GM19239 (cell line): ENCODE measurements around the gene AMZ1.
A peak's percentile ranks its signal among the peaks of the same experiment; 100 is the strongest.

Source experiments
- DNase-seq: peaks from one replicate; pipeline ENCODE4 v3.0.0; 2011; ENCODE audit warnings: low spot score; ENCODE audit not compliant: insufficient read length
- FAIRE-seq: peaks from 2 replicates; lab custom pipeline; 2011; peaks lifted over from hg19 to GRCh38; lab: Jason Lieb, UNC

Gene AMZ1

GRCh38 chr7:2708041-2708440 is 20.0 kb downstream of the AMZ1 start:
- FAIRE-seq: no peak
- no peak for DNase-seq

- no peak for FAIRE-seq
- no peak for DNase-seq
Observed at GRCh38 chr7:2708547-2709310, 20.7 kb downstream of the AMZ1 start.

- DNase-seq (peak; percentile 92), FAIRE-seq (peak; percentile 94)
Observed at GRCh38 chr7:2709553-2710285, 21.7 kb downstream of the AMZ1 start.

GRCh38 chr7:2710286-2710655 is 22.3 kb downstream of the AMZ1 start:
- DNase-seq: no peak
- FAIRE-seq: no peak

GRCh38 chr7:2710901-2711551 is 23.0 kb downstream of the AMZ1 start:
- no peak for DNase-seq
- peak; percentile 94 for FAIRE-seq

- FAIRE-seq (no peak), DNase-seq (no peak)
Observed at GRCh38 chr7:2711895-2712675, 24.1 kb downstream of the AMZ1 start.

GRCh38 chr7:2713370-2713769 is 25.4 kb downstream of the AMZ1 start:
- FAIRE-seq (no peak), DNase-seq (no peak)

GRCh38 chr7:2713978-2714377 is 26.0 kb downstream of the AMZ1 start:
- no peak for DNase-seq
- FAIRE-seq: no peak

- FAIRE-seq: no peak
- DNase-seq: no peak
Observed at GRCh38 chr7:2714636-2715035, 26.6 kb downstream of the AMZ1 start.

- DNase-seq (no peak), FAIRE-seq (peak; percentile 73)
Observed at GRCh38 chr7:2715341-2716231, 27.6 kb downstream of the AMZ1 start.

GRCh38 chr7:2716488-2716887 is 28.5 kb downstream of the AMZ1 start:
- no peak for DNase-seq
- no peak for FAIRE-seq

- no peak for DNase-seq
- FAIRE-seq: no peak
Observed at GRCh38 chr7:2716906-2717292, 28.9 kb downstream of the AMZ1 start.

GRCh38 chr7:2717293-2718261 is 29.6 kb downstream of the AMZ1 start:
- FAIRE-seq (no peak), DNase-seq (no peak)

GRCh38 chr7:2718296-2718965 is 30.4 kb downstream of the AMZ1 start:
- DNase-seq (no peak), FAIRE-seq (no peak)

- DNase-seq: peak; percentile 60
- no peak for FAIRE-seq
Observed at GRCh38 chr7:2719007-2719406, 31.0 kb downstream of the AMZ1 start.

- FAIRE-seq (no peak), DNase-seq (no peak)
Observed at GRCh38 chr7:2720024-2720423, 32.0 kb downstream of the AMZ1 start.

GRCh38 chr7:2721842-2722241 is 33.8 kb downstream of the AMZ1 start:
- DNase-seq (no peak), FAIRE-seq (no peak)

GRCh38 chr7:2722591-2722990 is 34.6 kb downstream of the AMZ1 start:
- no peak for FAIRE-seq
- no peak for DNase-seq
